GM23338 (cell line): ENCODE results near the gene RIN3. TPM values are rescaled to one million over a fixed set of nuclear protein-coding genes. Genes with fewer than 3 reads are reported as not detected.

Experiments used
- ATAC-seq: fragments of 200-7000 bp; cut with Tn5 transposase; 3 replicates; pipeline ENCODE4 v1.9.1; 2020
- DNase-seq: peaks from one replicate; pipeline ENCODE4 v3.0.0-alpha.2; 2015; ENCODE audit warnings: low spot score
- H2AFZ ChIP-seq: fragments of 200-600 bp; sonication (generic); 2 replicates; pipeline ENCODE4 v1.8.0; 2016; ENCODE audit warnings: antibody characterized with exemption, mild to moderate bottlenecking, moderate library complexity
- H3F3A ChIP-seq: fragments of 200-600 bp; sonication (generic); replicated peaks from 2 replicates; pipeline ENCODE4 v1.8.0; 2017; ENCODE audit warnings: antibody characterized with exemption, mixed run types, low read depth
- H3K27ac ChIP-seq: fragments of 200-600 bp; sonication (generic); 2 replicates; pipeline ENCODE4 v1.6.1; 2016; ENCODE audit warnings: low read depth
- H3K27me3 ChIP-seq: fragments of 200-600 bp; sonication (generic); 2 replicates; pipeline ENCODE4 v1.8.0; 2016; ENCODE audit warnings: mild to moderate bottlenecking, mixed run types, moderate library complexity; ENCODE audit not compliant: insufficient read depth
- H3K36me3 ChIP-seq: fragments of 200-600 bp; sonication (generic); 2 replicates; pipeline ENCODE4 v1.8.0; 2016; ENCODE audit warnings: mild to moderate bottlenecking; ENCODE audit not compliant: insufficient read depth
- H3K4me1 ChIP-seq: fragments of 200-600 bp; sonication (generic); 2 replicates; pipeline ENCODE4 v1.8.0; 2016; ENCODE audit warnings: mild to moderate bottlenecking, moderate library complexity; ENCODE audit not compliant: insufficient read depth
- H3K4me2 ChIP-seq: fragments of 200-600 bp; sonication (generic); 2 replicates; pipeline ENCODE4 v1.7.1; 2017; ENCODE audit warnings: mixed run types
- H3K4me3 ChIP-seq: fragments of 200-600 bp; sonication (generic); 2 replicates; pipeline ENCODE4 v1.6.1; 2016; ENCODE audit warnings: mixed run types
- H3K79me2 ChIP-seq: fragments of 200-600 bp; sonication (generic); replicated peaks from 2 replicates; pipeline ENCODE4 v1.8.0; 2017; ENCODE audit warnings: mild to moderate bottlenecking; ENCODE audit not compliant: insufficient read depth
- H3K9me2 ChIP-seq: fragments of 200-600 bp; sonication (generic); 2 replicates; pipeline ENCODE4 v1.8.0; 2017; ENCODE audit not compliant: insufficient read depth
- H4K20me1 ChIP-seq: fragments of 200-600 bp; sonication (generic); replicated peaks from 2 replicates; pipeline ENCODE4 v1.8.0; 2017; ENCODE audit warnings: mild to moderate bottlenecking; ENCODE audit not compliant: insufficient read depth
- H3K27ac Mint-ChIP-seq: 2 replicates; pipeline ENCODE4 v1.8.0; 2020; ENCODE audit warnings: inconsistent platforms, mild to moderate bottlenecking, moderate library complexity, mixed read lengths
- H3K27me3 Mint-ChIP-seq: 3 replicates; pipeline ENCODE4 v1.8.0; 2022; ENCODE audit warnings: low read depth, mild to moderate bottlenecking, moderate library complexity, mixed read lengths, inconsistent platforms; ENCODE audit not compliant: insufficient read depth, poor library complexity
- H3K36me3 Mint-ChIP-seq: 3 replicates; pipeline ENCODE4 v1.8.0; 2021; ENCODE audit warnings: low read depth, mild to moderate bottlenecking, inconsistent platforms, moderate library complexity, mixed read lengths
- H3K4me1 Mint-ChIP-seq: 3 replicates; pipeline ENCODE4 v1.8.0; 2020; ENCODE audit warnings: mild to moderate bottlenecking, inconsistent platforms, mixed read lengths
- H3K4me3 Mint-ChIP-seq: 3 replicates; pipeline ENCODE4 v1.8.0; 2021; ENCODE audit warnings: moderate library complexity, mild to moderate bottlenecking, inconsistent platforms, mixed read lengths
- H3K9me3 Mint-ChIP-seq: 3 replicates; pipeline ENCODE4 v1.8.0; 2020; ENCODE audit warnings: moderate library complexity, mild to moderate bottlenecking, inconsistent platforms, mixed read lengths
- ETS1 ChIP-seq: IDR thresholded peaks from 2 replicates; pipeline ENCODE4 v1.6.1; 2016; ENCODE audit warnings: antibody characterized with exemption
- EZH2phosphoT487 ChIP-seq: fragments of 200-600 bp; sonication (generic); IDR thresholded peaks from one replicate; pipeline ENCODE4 v1.8.1; 2018; ENCODE audit warnings: antibody characterized with exemption; ENCODE audit not compliant: unreplicated experiment
- NANOG ChIP-seq: IDR thresholded peaks from 2 replicates; pipeline ENCODE4 v1.6.1; 2016; ENCODE audit warnings: antibody characterized with exemption, borderline replicate concordance
- ZNF462 ChIP-seq: fragments of 250-450 bp; sonication (Bioruptor Pico); IDR thresholded peaks from 2 replicates; pipeline ENCODE4 v1.5.0; 2020; ENCODE audit warnings: mild to moderate bottlenecking, moderate library complexity
- polyA plus RNA-seq: library from polyadenylated mRNA; unstranded; fragments of >200 nt; fragmentation: Nextera tagmentation; extraction: Ambion mirVana; gene quantifications from 2 replicates; pipeline ENCODE4 v1.2.1, GENCODE V29; 2016
- total RNA-seq: library from RNA; depleted of rRNA; stranded (reverse); fragments of >200 nt; shearing (Covaris generic); gene quantifications from 2 replicates; pipeline ENCODE4 v1.2.3, GENCODE V29; 2014

Gene RIN3
- total and polyA plus RNA-seq, 2 experiments from 2014 or later = 0.97 to 1.5 TPM

- no peaks in the 10 kb centered on the region for H3K36me3 Mint-ChIP-seq
- ATAC-seq (0 out of 3 replicates have a peak, but pooled peaks have one; percentile 11), DNase-seq (no peak)
- H3K4me3 ChIP-seq = no peak overlapping the region
- H3F3A ChIP-seq = no peaks in the 10 kb centered on the region
- no peaks in the 10 kb centered on the region for H3K4me1 ChIP-seq
- H3K9me3 Mint-ChIP-seq = no peaks in the 10 kb centered on the region
- H2AFZ ChIP-seq = no peak overlapping the region
- H4K20me1 ChIP-seq = no peaks in the 10 kb centered on the region
- peaks cover 10% of the 10 kb centered on the region for H3K27me3 Mint-ChIP-seq
- no peaks in the 10 kb centered on the region for H3K36me3 ChIP-seq
- no peak overlapping the region for H3K27ac ChIP-seq
- H3K4me3 Mint-ChIP-seq = no peak overlapping the region
- TF ChIP-seq ETS1 = no peak
- TF ChIP-seq NANOG = no peak
- no peak for TF ChIP-seq ZNF462 (CRISPR knock-in tag)
- TF ChIP-seq EZH2phosphoT487 = no peak
- H3K4me1 Mint-ChIP-seq = peaks cover 7% of the 10 kb centered on the region; the same call in 2 of the 3 replicates
- no peaks in the 10 kb centered on the region for H3K9me2 ChIP-seq
- no peak overlapping the region for H3K4me2 ChIP-seq
- H3K27me3 ChIP-seq = no peaks in the 10 kb centered on the region
- H3K79me2 ChIP-seq = no peaks in the 10 kb centered on the region
- peak overlapping the region; percentile 46; the same call in 1 of the 2 replicates for H3K27ac Mint-ChIP-seq
These were observed 35.7 kb downstream of the RIN3 start for GRCh38 chr14:92549105-92549858.
